ENCODE data around the gene DNAJB13.
A peak's percentile ranks its signal among the peaks of the same experiment; 100 is the strongest.
"Not testable (repeated sequence)": the region's sequence is repeated elsewhere in the genome, so short reads cannot be mapped to it uniquely, and the experiment has no call there.

The DNAJB13 gene

DNA sequence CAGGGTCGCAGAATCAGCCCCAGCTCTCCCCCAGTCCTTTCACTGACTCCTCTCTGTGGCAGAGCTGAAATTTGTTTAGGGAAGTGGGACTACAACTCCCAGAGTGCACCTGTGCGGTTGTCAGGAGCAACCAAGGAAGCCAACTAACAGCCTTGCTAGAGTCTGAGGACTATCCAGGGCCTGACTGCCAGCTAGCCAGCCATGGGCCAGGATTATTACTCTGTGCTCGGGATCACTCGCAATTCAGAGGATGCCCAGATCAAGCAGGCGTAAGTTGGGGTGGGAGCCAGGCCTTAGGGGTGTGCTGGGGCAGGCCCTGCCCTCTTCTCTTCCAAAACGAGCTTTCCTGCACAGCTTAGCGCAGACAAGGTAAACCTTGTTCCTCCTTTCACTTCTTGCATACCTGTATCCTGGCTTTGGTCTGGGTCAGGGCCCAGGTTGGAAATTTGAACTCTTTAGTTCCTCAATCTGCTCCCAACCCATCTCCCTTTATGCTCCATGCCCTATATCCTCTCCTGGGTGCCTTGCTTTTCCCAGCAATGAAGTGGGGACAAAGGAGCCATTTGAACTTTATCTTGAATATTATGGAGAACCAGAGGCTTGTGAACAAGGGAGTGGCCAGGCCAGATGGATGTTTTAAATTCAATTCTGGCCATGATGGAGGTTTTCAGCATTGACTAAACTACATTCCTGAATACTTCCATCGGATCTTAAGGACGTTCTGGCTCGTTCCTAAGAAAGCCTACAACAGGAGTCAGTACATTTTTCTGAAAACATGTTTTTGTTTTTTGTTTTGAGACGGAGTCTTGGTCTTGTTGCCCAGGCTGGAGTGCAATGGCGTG, at the start of gene DNAJB13:
TSS of gene DNAJB13 (plus strand) at position 158 of the 842 bp plus-strand sequence. CDS start at position 202, 44 bp downstream.
- DNase-seq: peak; percentile 39

- DNase-seq: no peak
These were observed 48.5 kb upstream of the DNAJB13 start for GRCh38 chr11:73902303-73902702.

DNA sequence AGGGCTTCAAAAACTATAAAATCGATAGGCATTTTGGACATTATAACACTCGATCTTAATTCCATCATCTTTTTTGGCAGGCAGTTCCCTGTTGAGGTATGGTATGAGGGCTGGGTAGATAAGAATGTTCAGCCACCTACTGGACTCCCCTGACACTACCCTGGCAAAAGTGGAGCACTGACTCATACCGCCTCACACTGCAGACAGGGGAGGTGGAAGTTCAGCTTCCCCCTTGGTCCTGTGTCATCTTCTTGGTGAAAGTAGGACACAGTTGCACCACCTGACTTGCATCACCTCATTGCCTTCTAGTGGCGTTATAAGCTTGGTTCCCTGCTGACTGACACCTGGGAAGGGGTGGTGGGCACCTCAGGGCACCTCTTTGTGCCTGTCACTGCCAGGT, 43.6 kb upstream of the DNAJB13 start:
- DNase-seq: no peak

DNA sequence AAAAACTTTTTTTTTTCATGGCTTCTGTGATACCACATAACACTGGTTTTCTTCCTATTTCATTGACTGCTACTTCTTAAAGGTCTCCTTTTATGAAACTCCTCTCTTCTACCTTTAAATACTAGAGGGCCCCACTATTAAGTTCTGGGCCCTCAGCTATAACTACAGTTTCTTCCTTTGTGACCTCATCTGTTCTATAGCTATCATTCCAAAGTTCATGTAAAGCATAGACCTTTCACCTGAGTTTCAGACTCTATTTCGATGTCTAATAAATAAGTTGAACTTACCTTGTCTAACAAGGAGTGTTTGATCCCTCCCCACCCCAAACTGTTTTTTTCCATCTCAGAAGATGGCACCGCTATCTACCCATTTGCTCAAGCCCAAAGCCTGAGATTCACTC, 38.8 kb upstream of the DNAJB13 start:
- DNase-seq: no peak

DNA sequence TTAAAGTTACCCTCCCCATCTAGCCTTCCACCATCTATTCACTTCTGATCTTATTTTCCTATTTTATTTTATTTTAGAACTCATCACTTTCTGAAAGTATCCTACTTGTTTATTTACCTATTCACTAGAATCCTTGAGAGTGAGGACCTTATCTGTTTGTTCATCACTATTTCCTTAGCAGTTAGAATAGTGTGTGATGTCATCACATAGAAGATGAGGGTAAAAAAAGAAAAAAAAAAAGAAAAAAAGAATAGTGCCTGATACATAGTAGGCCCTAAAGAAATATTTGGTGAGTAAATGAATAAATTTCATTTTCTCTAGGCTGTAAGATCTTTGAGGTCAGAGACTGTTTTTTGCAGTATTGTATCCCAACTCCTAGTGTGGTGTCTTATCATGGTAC, 37.4 kb upstream of the DNAJB13 start:
- no peak for DNase-seq

DNA sequence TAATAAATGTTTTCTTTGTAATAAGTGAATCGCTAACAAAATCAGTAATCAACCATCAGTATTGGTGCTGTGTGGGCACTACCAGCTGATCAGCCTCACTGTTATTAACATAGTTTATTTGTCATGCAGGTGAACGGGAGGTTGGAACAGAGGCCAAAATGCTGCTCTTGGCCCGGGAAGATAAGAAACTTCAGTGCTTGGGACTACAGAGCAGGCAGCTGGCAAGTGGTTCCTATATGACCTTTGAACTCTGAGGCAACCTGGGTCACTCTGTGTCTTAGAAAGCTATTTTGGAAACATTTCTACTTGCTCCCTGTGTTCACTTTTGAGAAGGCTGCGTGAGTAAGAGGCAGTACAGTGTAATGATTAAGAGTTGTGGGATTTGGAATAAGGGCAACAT, 36.5 kb upstream of the DNAJB13 start:
- DNase-seq: no peak

DNA sequence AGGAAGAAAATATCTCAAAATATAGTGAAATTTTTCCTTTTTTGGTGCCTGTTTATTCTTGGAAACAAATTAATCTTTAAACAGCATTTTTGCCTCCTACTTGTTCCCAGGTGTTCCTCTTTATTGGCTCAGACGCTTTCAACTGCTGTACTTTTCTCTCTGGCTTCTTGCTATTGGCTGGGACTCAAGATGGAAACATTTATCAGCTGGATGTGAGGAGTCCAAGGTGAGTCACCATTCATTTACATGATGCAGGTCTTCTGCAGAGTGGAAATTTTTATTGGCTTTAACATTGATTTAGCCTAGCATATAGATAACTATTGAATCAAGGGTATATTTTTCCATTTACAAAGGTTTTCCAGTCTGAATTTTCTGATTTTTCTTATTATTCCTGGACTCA, 34.4 kb upstream of the DNAJB13 start:
- DNase-seq: no peak

DNA sequence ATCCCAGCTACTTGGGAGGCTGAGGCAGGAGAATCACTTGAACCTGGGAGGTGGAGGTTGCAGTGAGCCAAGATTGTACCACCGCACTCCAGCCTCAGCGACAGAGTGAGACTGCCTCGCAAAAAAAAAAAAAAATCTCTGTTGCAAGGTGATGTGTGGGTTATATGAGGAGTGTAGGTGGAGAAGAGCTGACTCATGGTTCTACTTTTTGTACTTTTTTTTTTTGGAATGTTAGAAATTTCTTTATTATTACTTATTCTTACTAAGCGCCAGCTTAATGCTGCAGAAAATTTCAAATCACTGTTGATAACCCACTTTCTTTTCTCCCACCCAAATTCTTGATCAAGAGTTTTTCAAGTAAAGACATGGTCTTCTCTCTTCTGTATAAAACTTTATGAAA, 29.6 kb upstream of the DNAJB13 start:
- no peak for DNase-seq

DNA sequence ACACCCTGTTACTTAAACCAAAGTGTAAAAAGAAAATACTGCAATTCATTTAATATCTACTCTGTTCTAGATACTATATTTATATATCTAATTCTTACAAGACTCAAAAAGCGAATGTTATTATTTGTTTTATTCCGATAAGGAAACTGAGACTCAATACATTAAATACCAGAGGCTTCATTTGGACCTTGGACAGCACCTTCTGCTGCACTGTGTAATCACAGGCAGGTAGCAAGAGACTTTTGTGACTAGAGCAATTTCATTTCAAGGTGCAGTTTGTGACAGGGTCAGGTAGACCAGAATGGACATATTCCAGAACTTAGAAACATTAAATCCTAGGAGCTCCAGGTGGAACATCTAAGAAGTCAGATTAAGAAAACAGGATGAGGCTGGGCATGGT, 21.4 kb upstream of the DNAJB13 start:
- no peak for DNase-seq

- DNase-seq: peak; percentile 73
These were observed 19.7 kb upstream of the DNAJB13 start for GRCh38 chr11:73931039-73931645.

DNA sequence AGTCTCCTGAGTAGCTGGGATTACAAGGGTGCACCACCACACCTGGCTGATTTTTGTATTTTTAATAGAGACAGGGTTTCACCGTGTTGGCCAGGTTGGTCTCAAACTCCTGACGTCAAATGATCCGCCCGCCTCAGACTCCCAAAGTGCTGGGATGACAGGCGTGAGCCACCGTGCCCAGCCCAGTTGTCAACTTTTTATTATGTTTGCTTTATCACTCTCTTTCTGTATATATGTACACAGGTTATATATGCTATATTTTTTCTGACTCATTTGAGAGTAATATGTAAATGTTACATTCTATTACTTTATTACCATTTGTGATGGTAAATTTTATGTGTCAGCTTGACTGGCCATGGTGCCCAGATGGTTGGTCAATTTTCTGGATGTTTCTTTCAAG, 18.9 kb upstream of the DNAJB13 start:
- DNase-seq: no peak

DNA sequence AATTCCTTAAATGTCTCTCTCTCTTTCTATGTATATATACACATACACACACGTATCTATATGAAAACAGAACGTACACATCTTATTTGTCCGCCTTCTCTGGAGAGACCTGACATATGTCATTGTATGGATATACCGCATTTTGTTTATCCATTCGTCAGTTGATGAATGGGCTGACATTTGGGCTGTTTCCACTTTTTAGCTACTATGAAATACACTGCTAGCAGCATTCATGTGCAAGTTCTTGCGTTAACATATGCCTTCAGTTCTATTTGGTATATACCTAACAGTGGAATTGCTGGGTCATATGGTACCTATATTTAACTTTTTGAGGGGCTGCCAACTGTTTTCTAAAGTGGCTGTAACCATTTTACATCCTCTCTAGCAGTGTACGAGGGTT, 18.0 kb upstream of the DNAJB13 start:
- DNase-seq: no peak

GRCh38 chr11:73936047-73936446, 14.8 kb upstream of the DNAJB13 start:
- DNase-seq: not testable (repeated sequence)

DNA sequence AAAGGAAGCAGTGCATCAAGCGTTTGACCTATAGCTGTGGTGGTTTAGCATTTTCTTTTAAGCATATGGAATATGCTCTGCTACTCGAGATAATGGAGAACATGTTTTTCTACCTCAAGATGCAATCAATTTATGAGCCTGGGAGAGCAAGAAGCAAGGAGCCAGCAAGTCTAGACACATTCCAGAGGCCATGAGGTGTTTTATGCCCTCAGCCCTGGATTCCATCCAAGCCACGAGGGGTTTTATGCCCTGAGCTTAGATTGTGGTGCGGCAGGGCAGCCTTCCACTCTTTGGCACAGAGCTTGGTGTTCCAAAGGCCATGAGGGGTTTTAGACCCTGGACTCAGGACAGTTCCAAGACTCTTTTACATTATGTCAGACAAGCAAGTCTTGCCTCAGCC, 11.7 kb upstream of the DNAJB13 start:
- DNase-seq: no peak

DNA sequence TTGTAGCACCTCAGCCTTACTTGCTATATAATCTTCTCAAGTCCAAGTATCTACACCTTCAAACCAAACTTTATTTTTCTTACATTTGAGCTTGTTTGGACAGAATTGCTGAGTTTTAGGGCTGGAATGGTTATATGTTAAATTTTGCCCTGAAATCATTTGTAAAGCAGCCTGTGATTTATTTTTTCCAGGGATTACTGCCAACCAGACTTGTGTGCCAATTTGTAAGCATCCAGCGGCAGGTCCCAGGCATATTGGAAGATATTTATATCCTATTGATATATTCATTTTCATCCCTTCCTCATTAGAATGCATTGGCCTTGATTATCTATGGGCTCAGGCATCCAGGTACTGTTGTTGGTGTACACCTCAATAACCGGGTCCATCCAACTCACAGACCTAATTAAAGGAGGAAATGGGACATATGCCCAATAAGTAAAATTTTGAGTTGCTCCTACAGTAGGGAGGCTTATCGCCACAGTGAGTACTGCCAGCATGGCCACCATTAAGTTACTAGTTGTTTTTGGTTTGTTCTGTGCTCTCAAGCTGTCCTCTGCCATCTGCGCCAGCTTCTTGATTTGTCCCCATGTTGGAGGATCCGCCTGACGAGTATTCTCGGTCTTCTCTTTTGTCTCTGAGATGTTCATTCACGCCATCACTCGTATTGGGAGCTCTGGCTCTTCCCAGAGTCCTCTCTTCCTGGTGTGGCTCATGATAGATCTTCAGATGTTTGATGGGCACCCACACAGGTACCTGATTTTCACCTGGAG, 9.8 kb upstream of the DNAJB13 start:
- no peak for DNase-seq

DNA sequence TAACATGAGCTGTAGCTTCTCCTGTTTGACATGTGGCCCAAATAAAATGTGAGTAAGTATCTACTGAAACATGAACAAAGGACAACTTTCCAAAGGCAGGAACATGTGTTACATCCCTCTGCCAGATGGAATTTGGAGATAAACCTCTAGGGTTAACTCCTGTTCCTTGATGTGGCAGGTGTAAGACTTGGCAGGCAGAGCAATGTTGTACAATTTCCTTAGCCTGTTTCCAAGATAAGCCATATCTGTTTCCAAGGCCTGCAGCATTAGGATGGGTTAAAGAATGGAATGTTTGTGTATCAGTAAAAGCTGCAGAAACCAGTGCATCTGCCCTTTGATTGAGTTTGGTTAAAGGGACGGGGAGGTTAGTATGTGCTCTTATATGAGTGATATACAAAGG, 8.8 kb upstream of the DNAJB13 start:
- DNase-seq: no peak

- no peak for DNase-seq
These were observed 6.7 kb upstream of the DNAJB13 start for GRCh38 chr11:73944085-73944484.

DNA sequence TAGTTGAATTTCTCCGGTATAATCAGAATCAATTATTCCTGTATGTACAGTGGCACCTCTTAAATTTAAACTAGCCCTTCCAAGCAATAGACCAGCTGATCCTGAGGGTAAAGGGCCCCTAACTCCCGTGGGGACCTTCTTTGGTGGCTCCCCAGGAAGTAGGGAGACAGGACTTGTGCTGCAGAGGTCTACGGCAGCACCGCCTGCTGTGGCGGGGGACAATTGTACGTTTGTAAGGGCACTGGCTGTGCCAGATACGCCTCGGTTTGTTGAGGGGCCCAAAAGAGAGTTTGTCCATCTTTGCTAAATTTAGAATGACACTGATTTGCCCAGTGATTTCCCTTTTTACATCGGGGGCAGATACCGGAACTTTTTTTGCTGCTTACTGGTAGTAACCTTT, 5.9 kb upstream of the DNAJB13 start:
- DNase-seq: no peak

DNA sequence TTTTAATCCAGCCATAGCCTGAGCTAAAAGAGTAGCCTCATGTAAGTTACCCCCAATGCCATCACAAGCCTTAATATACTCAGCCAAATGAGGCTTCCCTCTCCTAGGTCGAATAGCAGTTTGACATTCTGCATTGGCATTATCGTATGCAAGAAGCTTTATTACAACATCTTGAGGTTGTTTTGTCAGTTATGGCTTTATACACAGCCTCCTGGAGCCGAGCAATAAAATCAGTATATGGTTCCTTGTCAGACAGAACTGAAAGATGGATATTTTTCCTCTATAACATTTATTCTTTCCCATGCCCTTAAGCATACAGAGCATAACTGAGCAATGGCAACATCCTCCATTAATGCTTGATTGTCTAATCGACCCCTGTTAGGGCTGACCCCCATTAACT, 5.4 kb upstream of the DNAJB13 start:
- no peak for DNase-seq

GRCh38 chr11:73946798-73947458, 3.9 kb upstream of the DNAJB13 start:
- no peak for DNase-seq

GRCh38 chr11:73949246-73949645, 1.6 kb upstream of the DNAJB13 start:
- DNase-seq: no peak

DNA sequence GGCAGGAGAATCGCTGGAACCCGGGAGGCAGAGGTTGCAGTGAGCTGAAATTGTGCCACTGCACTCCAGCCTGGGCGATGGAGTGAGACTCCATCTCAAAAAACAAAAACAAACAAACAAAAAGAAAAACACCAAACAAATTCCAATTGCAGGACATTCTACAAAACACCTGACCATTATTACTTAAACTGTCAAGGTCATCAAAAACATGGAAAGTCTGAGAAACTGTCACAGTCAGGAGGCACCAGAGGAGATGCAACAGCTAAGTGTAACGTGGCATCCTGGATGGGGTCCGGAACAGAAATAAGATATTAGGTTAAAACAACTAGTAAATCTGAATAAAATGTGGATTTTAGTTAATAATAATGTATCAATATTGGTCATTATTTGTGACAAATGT, 914 bp upstream of the DNAJB13 start:
- no peak for DNase-seq

DNA sequence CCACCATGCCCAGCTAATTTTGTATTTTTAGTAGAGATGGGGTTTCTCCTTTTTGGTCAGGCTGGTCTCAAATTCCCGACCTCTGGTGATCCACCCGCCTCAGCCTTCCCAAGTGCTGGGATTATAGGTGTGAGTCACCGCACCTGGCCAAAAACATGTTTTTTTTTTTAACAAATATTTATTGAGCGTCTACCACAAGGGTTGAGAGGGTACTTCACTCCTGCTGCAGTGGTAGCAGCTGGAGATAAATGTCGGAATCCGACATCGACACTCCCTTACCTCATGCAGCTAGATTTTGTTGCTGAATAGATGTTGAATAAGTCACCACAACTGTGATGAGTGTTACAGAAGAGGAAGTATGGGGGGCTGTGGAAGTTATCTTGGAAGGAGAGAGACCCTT, 971 bp downstream of the DNAJB13 start:
- peak; percentile 55 for DNase-seq

Data from NCI-H1105 treated with DMSO at 0.1 percent for 48 hours (cell line).